ENCODE data around the gene SLC17A9. TPM values are rescaled to one million over a fixed set of nuclear protein-coding genes. Genes with fewer than 3 reads are reported as not detected.

SLC17A9 gene
- total and polyA plus RNA-seq, 7 donors: 0.32 to 1.0 (median 0.88) TPM

GRCh38 chr20:62914970-62915457 is 37.5 kb upstream of the SLC17A9 start:
- peak overlapping the region; percentile 5 for H3K4me3 ChIP-seq
- peaks cover 12 to 41% of the 10 kb centered on the region in 2 donors for H3K36me3 ChIP-seq (ENCODE audit: insufficient read depth in 1 of 2, low read depth in 1 of 2)
- DNase-seq (no peak), ATAC-seq (peak; percentile 60 to 78 (median 71))
- TF ChIP-seq CTCF (IDR thresholded peaks at IDR 0.05): no peak
- intact Hi-C loops (cut with DNase I): no loop called here
- H3K27me3 ChIP-seq (ENCODE audit: insufficient read depth in 3 of 3, low read length in 2 of 3): no peaks in the 10 kb centered on the region
- no peak overlapping the region for H3K27ac ChIP-seq
- WGBS, 3 donors: 9 to 17% (median 12%) methylated on average over 8 of the region's 8 CpGs
- no peaks in the 10 kb centered on the region for H3K9me3 ChIP-seq
- peaks cover 63% of the 10 kb centered on the region for H3K4me1 ChIP-seq

- Histone ChIP-seq H3K27me3 (ENCODE audit: insufficient read depth in 3 of 3, low read length in 2 of 3) (no peaks in the 10 kb centered on the region), H3K4me3 (no peak overlapping the region), H3K9me3 (no peaks in the 10 kb centered on the region), H3K27ac (no peak overlapping the region), H3K36me3 (ENCODE audit: insufficient read depth in 1 of 2, low read depth in 1 of 2) (peaks cover 0 to 22% of the 10 kb centered on the region in 2 donors), H3K4me1 (peaks cover 80% of the 10 kb centered on the region)
- intact Hi-C loops (cut with DNase I): no loop called here
- no peak for DNase-seq
- ATAC-seq: no peak
- 68 to 79% (median 69%) methylated on average over 10 of the region's 10 CpGs for WGBS, 3 donors
- no peak for TF ChIP-seq CTCF (IDR thresholded peaks at IDR 0.05)
Measured at GRCh38 chr20:62916703-62917476, 35.6 kb upstream of the SLC17A9 start.

GRCh38 chr20:62917720-62918119 is 34.8 kb upstream of the SLC17A9 start:
- Histone ChIP-seq H3K27me3 (ENCODE audit: insufficient read depth in 3 of 3, low read length in 2 of 3) (no peaks in the 10 kb centered on the region), H3K36me3 (ENCODE audit: insufficient read depth in 1 of 2, low read depth in 1 of 2) (peaks cover 0 to 14% of the 10 kb centered on the region in 2 donors), H3K4me3 (no peak overlapping the region), H3K4me1 (peaks cover 87% of the 10 kb centered on the region), H3K9me3 (no peaks in the 10 kb centered on the region), H3K27ac (no peak overlapping the region)
- no peak for TF ChIP-seq CTCF (IDR thresholded peaks at IDR 0.05)
- ATAC-seq: no peak
- WGBS, 3 donors: 42 to 62% (median 47%) methylated on average over 3 of the region's 3 CpGs
- no peak for DNase-seq
- intact Hi-C loops (cut with DNase I): no loop called here

- Histone ChIP-seq H3K27me3 (ENCODE audit: insufficient read depth in 3 of 3, low read length in 2 of 3) (no peaks in the 10 kb centered on the region), H3K36me3 (ENCODE audit: insufficient read depth in 1 of 2, low read depth in 1 of 2) (peaks cover 0 to 10% of the 10 kb centered on the region in 2 donors)
Measured at GRCh38 chr20:62918147-62918546, 34.4 kb upstream of the SLC17A9 start.

More at GRCh38 chr20:62918147-62918546, 34.4 kb upstream of the SLC17A9 start:
- no peak for TF ChIP-seq CTCF (IDR thresholded peaks at IDR 0.05)
- Histone ChIP-seq H3K27ac (no peak overlapping the region), H3K4me1 (peaks cover 91% of the 10 kb centered on the region), H3K9me3 (no peaks in the 10 kb centered on the region), H3K4me3 (no peak overlapping the region)
- ATAC-seq (no peak), DNase-seq (no peak)
- intact Hi-C loops (cut with DNase I): no loop called here
- 38 to 62% (median 46%) methylated on average over 3 of the region's 3 CpGs for WGBS, 3 donors

Measured in psoas muscle (tissue), 8 donors.